Measurements from ENCODE around the gene TMEM18.
"Not testable (repeated sequence)": the region's sequence is repeated elsewhere in the genome, so short reads cannot be mapped to it uniquely, and the experiment has no call there.

Gene TMEM18

DNA sequence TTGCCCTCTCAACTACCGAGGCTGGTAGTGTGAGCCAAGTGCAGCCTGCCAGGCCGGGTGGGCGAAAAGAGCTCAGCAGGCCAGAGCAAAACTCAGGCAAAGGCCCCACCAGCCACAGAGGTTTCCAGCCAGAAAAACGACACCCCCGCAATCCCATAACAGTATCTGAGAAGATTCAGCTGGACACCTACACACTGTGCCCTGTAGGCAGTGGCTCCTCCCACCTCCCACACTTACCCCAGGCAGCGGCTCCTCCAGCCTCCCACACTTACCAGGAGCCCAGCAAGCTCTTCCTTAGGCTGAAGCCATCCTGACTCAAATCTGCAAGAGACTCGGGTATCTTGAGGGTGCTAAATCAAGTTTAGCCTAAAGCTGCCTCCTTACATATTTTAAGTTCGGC lies 15.6 kb upstream of the TMEM18 start:
- no peak for DNase-seq

DNA sequence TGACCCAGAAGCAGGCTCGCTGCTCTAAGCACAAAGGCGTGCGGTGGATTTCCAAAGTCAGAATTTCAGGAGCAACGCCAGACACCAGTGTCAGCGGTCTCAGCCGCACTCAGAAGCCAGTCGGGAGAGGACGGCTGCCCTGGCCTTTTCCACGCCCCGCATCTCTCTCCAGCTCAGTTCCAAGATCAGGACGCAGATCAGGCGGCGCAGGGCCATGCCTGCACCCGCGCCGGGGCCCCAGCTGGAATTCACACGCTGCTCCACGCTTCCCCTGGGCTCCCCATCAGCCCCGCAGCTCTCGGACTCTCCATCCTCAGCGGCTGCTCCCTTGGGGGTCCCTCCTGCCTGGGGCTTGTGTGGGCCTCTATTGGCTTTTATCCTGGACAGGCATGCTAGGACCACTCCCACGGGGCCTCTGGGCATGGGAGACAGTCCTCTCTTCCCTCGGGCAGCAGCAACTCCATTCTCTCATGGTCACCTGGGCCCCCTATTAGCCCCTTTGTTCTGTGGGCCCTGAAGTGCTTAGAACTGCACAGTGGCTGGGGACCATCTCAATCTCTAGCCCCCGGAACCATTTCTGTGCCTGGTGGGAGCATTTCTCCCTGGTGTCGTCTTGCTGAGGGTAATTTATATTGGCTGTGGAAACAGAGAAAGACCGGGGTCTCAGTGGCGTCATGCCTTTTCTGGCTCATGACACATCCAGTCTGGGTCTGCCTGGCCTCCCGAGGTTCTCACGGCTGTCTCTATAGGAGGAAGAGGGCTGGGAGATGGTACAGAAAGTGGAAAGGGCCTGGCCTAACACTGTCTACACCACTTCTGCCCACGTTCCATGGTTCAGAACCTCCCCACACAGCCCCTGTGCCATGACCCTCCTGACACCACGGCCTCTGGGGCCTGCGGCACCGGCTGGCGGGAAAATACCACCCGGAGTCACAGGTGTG lies 14.9 kb upstream of the TMEM18 start:
- no peak for DNase-seq

GRCh38 chr2:690799-691198 lies 13.6 kb upstream of the TMEM18 start:
- no peak for DNase-seq

DNA sequence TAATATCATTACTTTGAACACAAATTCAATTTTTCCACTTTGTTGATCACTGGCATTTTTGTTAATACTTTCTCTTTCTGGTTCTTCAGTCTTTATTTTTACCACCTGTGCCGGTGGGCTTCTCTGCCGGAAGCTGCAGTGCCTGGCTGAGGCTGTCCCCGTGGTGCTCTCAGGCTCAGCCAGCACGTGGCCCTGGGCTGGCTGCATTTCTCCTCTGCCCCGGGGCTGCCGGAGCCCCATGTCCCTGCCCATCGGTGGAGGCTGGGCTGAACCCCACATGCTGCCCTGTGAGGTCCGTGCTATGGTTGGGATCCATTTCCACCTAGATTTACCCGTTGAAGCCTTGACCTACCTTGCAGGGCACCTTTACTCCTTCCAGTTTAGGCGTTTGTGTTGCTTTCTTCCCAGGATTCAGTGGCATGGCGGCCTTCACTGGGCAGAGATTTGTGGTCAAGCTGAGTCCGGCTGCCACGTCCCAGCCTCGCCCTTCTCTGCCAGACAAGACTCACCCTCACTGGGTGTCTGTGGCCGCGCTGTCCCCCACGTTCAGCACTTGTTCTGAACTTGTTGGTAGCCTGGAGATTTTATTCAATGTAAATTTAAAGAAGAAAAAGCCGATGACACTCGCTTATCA lies 12.8 kb upstream of the TMEM18 start:
- DNase-seq: no peak

- no peak for DNase-seq
Observed at GRCh38 chr2:689237-689636, 12.0 kb upstream of the TMEM18 start.

GRCh38 chr2:688504-689076 lies 11.4 kb upstream of the TMEM18 start:
- DNase-seq: no peak

DNA sequence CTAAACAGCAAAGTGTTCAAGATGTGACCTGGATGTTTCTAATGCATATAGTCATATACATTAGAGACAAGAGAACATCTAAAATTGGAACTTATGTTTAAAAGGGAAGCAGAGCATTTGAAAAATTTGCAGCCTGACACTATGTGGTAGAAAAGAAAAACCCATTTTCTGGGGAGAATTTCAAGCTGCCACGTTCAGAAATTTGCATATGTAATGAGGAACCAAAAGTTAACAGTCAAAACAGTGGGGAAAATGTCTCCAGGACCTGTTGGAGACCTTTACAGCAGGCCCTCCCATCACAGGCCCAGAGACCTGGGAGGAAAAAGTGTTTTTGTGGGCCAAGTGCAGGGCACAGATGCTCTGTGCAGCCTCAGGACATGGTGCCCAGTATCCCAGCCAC lies 8.2 kb upstream of the TMEM18 start:
- no peak for DNase-seq

DNA sequence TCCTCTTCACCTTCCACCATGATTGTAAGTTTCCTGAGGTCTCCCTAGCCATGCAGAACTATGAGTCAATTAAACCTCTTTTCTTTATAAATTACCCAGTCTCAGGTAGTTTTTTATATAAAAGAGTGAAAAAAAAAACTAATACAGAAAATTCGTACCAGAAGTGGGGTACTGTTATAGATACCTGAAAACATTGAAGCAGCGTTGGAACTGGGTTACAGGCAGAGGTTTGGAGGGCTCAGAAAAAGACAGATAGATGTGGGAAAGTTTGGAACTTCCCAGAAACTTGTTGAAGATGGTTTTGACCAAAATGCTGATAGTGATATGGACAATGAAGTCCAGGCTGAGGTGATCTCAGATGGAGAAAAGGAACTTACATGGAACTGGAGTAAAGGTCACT lies 7.7 kb upstream of the TMEM18 start:
- DNase-seq: not testable (repeated sequence)

DNA sequence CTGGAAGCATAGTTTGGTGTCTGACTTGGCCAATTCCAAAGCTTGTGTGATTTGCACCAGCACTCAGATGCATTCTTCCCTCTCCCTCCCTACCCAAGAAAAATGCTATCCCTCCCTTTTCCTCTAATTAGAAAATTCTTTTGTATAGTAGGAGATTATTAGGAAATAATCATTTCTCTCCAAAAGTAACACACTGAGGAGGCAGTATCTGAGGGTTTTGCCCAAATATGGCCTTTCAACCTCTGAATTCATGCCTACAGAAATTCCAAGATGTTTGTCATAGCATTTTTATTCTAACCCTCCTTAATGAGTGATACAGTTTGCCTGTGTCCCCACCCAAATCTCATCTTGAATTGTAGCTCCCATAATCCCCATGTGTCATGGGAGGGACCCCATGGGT lies 5.0 kb upstream of the TMEM18 start:
- no peak for DNase-seq

DNA sequence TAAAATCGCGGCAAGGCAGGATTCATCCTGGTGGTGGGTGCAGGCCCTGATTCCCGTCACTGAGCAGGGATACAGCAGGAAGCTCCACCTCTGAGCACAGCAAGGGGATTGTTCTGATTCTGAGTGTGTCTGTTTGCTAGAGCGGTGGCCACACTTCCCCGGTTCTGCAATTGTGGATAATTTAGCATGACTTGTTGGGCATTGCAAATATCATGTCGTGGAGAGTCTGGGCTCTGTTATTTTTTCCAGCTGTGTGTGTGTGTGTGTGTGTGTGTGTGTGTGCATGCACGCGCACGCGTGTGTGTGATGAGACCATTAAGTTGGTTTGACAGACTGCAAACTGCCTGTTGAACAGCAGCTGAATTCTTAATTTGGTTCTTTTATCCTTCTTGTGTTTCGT lies 4.1 kb upstream of the TMEM18 start:
- DNase-seq: no peak

DNA sequence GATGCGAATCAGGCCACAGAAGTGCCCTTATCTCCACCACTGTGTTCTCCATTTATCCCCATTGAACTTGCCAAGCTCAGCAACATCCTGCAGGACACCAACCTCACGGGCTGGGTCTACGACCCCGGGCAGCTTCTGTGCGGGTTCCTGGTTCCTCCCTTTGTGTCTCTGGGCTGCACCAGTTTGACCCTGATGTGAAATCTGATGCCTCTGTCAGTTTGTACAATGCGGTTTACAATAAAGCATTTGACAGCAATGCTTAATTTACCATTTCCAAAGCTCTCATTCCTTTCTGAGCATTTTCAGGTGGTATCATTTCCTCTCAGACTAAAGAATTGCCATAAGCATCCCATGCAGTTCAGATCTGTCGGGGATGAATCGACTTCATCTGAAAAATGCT lies 3.3 kb upstream of the TMEM18 start:
- DNase-seq: no peak

- DNase-seq: no peak
Observed at GRCh38 chr2:678964-679363, 1.8 kb upstream of the TMEM18 start.

GRCh38 chr2:677959-678550 lies 849 bp upstream of the TMEM18 start:
- DNase-seq: no peak

GRCh38 chr2:676647-677055 lies 555 bp downstream of the TMEM18 start:
- no peak for DNase-seq

DNA sequence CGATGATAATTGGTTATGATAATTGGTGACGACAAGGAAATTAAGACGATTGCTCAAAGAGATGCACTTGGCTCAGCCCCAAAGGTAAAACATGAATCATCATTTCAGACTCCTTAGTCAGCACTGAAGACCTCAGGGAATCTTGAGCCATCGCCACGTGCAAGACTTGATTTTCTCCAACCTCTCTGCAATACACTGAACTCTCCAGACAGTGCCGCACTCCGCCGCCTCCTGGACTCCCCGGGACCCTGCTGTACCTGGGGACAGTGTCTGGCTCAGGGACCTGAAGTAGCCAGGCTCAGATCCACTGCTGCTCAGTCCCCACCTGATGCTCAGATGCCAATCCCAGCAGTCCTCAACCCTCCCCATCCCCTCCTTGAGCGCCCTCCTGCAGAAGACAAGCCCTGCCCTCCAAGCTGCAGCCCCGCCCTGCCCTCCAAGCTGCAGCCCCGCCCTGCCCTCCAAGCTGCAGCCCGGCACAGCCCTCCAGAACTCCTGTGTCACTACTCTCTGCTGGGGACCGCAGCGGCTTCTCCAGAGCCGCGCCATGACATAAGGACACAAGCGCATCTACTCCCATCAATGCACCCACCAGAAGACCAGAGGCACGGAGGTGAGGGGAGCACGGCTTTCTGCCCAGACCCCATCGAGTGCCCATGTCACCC lies 1.1 kb downstream of the TMEM18 start:
- no peak for DNase-seq

DNA sequence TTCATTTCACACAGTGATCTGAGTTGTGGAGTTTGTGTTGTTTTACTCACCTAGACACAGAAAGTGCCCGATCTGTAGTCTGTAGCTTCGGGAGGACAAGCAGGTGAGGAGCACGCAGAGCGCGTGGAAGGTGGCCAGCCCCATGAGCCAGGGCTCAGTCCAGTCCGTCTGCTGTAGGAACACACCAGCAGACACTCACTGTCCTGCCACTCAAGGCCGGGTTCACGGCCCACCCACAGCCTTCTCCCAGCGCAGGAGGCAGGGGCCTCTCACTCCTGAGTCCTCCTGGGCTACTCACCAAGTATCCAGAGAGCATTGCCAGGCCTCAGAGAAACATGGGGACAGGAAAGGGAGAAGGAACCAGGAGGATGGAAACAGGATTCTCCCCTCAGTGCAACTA lies 1.7 kb downstream of the TMEM18 start:
- no peak for DNase-seq

GRCh38 chr2:675051-675450 lies 2.2 kb downstream of the TMEM18 start:
- DNase-seq: no peak

- DNase-seq: no peak
Observed at GRCh38 chr2:674321-674985, 2.8 kb downstream of the TMEM18 start.

DNA sequence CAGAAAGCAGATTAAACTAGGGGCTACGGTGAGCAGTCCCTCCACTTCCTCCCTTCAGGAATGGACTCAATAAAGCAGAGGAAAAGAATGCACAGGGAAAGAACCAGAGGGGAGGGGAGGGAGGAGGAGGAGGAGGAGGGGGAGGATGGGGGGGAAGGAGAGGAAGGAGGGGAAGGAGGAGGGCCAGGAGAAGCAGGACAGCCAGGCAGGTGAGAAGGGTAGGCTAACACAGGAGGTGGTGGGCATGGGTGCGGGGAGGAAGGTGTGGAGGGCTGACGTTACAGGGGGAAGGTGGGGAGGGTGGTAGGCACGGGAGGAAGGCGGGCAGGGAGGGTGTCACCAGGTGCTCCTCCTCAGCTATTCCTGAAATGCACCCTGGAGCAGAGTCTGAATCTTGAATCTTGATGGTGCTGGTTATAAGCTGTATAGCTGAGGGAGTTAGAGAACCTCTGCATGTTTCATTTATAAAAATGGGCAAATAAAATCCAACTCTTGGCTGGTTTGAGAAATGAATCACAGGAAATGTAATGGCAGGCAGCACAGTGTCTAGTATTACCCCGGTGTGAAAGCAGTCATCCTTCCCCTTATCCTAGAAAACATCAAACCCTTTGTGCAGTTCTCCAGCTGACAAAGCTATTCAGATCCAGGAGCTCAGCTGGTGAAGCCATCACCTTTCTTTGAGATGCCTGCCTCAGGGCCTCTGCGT lies 3.4 kb downstream of the TMEM18 start:
- DNase-seq: no peak

- no peak for DNase-seq
Observed at GRCh38 chr2:673016-673415, 4.2 kb downstream of the TMEM18 start.

GRCh38 chr2:672606-672905 lies 4.7 kb downstream of the TMEM18 start:
- no peak for DNase-seq

Measured in central memory CD4-positive, alpha-beta T cell (primary cell).